GM19239 (cell line): Measurements from ENCODE around the gene SDC3.
"Not testable (repeated sequence)": the region's sequence is repeated elsewhere in the genome, so short reads cannot be mapped to it uniquely, and the experiment has no call there.

Source experiments
- DNase-seq: peaks from one replicate; pipeline ENCODE4 v3.0.0; 2011; ENCODE audit warnings: low spot score; ENCODE audit not compliant: insufficient read length
- FAIRE-seq: peaks from 2 replicates; lab custom pipeline; 2011; peaks lifted over from hg19 to GRCh38; lab: Jason Lieb, UNC

SDC3 gene, protein sequence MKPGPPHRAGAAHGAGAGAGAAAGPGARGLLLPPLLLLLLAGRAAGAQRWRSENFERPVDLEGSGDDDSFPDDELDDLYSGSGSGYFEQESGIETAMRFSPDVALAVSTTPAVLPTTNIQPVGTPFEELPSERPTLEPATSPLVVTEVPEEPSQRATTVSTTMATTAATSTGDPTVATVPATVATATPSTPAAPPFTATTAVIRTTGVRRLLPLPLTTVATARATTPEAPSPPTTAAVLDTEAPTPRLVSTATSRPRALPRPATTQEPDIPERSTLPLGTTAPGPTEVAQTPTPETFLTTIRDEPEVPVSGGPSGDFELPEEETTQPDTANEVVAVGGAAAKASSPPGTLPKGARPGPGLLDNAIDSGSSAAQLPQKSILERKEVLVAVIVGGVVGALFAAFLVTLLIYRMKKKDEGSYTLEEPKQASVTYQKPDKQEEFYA

DNA sequence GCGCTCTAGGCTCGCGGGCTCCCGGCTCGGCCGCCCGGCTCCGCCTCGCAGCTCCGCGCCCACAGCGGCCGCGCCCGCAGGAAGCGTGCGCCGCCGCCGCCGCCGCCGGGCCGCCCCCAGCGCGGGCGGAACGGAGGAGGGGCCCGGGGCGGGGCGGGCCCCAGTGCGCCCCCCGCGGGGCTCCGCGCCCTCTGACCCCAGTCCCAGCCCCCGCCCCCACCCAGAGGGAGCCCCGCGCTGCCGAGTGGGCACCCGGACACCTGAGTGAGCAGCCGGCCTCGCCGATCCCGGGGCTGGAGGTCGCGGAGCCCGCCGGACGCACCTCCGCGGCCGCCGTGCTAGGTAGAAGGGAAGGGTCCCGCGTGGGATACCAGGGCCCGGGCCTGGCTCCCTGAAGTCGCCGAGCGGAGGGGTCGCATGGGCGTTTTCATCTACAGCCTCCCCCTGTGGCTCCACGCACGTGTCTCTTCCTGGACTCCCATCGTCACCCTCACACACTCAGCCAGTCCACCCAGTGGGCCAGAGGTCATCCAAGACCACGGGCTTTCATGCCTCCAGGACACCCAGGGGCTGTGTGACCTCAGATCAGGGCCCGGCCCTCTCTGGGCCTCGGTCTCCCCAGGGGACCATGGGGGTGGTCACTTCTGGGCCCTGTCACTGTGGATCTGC is at the start of gene SDC3:
SDC3 (minus strand) TSS at position 63 of the 669 bp plus-strand sequence. CDS start 172 bp downstream, outside the sequence.
- DNase-seq (peak; percentile 58), FAIRE-seq (no peak)

DNA sequence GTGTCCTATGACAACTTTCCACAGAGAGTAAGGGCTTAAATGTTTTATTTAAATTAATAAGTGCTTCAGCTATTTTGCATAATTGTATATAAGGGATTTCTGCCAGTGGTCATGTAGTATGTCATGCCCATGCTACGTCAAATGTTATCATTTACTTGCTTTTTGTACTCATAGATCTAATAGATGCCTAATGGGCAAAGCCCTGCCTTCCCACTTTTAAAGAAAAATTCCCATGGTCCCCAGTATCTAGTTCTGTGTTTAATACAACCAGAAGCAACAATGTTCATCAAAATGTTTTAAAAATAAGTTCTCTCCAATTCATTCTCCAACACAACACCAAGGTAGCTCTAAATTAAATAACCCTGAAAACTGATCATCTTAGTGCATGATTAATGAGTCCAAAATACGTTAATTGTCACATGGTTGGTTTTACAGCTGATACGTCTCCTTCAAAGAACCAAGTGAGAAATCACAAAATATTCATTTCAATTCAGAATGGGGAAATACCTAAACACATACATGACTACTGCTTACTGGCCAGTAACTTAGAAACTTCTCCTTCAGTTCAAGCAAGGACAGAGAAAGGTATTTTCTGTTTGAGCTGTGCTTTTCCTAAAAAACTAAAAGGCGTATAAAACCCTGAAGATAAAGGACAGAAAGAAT is 49.1 kb upstream of the SDC3 start:
- FAIRE-seq = peak; percentile 59
- no peak for DNase-seq

DNA sequence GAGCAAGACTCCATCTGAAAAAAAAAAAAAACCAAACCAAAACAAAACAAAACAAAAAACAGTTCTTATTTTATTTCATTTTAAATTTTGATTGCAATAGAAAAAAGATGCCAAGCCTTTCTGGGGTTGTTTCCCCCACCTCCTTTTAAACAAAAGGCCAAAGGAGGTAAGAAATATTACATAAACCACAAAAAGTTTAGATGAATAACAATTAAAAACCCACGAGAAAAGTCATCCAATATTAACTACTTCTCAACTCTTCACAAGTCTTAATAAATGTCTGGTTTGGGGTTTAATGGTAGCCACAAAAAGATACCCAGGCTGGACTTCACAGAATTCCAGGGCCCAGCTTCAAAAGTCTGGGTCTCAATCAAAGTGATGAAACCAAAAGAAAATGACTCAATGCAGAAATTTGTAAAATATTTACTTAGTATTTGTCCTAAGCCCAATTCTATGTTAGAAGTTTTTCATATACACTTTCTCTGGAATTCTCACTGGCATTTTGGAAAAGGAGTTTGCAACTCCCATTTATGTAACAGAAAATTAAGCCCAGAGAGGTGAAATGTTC is 47.0 kb upstream of the SDC3 start:
- DNase-seq (no peak), FAIRE-seq (no peak)

DNA sequence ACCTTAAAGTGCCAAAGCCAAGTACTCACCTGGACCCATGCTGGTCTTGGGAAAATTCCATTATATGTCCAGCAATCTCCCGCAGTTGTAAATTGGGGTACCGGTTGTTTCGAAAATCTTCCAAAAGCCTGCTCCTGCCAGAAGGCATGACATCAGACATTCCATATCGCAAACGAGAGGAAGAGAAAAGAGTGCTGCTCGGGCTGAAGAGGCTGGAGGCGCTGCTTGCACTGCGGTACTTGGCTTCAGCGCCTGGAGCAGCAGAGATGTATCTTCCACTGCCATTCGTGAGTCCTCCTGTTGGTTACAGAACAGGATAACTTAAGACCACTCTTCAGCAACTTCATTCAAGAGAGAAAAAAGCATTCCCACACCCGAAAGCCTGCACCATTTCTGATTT is 45.1 kb upstream of the SDC3 start:
- FAIRE-seq (no peak), DNase-seq (no peak)

DNA sequence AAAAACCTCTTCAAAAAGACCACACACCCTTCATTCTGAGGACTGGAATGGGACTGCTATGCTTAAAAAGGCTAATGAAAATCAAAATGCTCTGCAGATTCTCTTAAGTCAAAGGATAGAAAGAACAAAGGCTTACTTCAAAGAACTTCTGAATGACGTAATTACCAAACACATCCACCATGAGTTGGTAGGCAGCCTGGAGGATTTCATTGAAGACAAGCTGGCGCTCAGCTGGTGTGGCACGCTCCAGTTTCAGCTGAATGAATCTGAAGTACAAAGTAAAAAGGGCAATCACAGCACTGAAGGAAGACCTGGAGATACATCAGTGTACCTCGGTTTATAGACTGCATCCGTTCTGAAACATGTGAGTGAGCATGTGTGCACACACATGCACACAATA is 43.5 kb upstream of the SDC3 start:
- DNase-seq (no peak), FAIRE-seq (no peak)

DNA sequence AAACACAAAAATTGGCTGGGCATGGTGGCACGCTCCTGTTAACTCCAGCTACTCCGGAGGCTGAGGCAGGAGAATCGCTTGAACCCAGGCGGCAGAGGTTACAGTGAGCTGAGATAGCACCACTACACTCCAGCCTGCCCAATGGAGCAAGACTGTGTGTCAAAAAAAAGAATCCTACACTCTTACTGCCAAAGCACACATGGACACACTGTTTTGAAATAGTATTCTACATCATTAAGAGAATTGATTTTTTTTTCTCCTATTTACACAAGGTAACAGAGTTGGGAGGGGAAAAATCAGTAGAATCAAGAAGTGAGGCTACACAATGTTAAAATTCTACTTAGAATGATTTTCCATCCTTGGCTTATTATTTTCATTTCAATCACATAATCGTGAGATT is 42.1 kb upstream of the SDC3 start:
- DNase-seq (no peak), FAIRE-seq (no peak)

DNA sequence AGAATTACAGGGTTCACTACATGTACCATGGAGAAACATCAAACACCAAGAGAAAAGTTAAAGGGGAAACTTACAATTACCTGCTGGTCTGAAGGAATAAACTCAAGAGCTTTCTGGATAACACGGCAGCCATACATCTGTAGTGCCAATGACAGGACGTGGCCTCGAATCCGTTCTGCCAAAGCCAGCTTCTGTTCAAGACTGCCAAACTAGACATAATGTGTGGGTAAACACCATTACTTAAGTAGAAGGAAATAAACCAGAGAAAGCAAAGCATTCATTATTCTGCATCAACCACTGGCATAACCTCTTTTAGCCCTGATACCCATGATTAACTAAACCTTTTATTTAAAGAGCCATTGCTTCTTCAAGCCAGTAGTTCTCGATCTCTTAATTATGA is 41.5 kb upstream of the SDC3 start:
- FAIRE-seq (no peak), DNase-seq (no peak)

DNA sequence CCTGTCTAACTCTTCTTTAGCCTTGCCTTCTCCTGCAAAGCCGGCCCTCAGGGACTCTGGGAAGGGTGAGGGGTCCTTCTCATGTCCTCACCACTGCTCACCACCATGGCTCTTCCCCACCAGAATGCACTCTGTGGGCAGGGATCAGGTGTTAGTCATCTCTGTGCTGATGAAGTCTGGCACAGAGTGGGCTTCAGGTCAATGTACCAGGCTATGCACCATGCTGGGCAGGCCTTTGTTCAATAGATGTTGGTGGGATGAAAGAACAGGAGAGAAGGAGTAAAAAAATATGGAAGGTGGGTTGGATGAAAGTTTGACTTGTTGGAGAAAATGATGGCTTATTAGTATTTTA is 40.9 kb upstream of the SDC3 start:
- not testable (repeated sequence) for DNase-seq, FAIRE-seq

DNA sequence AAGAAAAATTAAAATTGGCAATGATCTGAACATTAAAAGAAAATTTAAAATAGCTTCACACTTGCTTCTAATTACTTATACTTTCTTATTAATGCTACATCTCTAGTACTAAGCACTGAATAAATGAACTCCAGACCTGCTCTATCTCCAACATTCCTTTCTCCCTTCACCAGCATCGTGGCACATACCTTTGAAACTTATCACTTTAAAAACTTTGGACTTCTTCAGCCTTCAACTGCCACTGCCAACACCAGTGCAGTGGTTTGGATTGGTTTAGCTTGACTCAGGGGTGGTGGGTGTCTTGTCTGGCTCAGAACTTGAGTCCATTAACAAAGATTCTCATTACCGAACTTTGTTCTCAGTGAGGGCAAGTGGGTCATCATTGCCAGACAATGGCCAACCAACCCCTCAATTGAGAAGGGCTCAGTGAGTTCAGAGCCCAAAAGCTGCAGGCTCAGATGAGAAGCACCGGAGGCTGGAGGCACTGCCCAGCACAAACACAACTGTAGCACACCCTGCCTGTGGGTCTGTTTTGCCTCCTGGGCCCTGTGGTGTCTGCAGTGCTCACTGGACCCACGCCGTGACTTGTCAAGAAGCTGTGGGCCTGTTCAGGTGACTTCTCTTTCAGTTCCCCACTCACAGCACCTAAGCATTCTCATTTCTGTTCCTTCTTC is 40.4 kb upstream of the SDC3 start:
- not testable (repeated sequence) for FAIRE-seq, DNase-seq

DNA sequence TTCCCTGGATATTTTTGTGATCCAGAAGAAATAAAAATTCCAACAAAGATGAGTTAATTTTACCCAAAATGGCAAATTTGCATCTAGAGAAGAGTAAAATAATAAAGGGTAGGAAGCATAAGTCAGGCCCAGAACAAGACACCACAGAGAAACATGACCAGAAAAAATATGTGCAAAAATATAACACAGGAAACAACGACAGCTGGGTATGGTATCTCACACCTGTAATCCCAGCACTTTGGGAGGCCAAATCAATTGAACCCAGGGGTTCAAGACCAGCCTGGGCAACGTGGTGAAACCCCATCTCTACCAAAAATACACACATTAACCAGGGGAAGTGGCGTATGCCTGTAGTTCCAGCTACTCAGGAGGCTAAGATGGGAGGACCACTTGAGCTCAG is 39.7 kb upstream of the SDC3 start:
- no peak for DNase-seq
- FAIRE-seq = no peak

DNA sequence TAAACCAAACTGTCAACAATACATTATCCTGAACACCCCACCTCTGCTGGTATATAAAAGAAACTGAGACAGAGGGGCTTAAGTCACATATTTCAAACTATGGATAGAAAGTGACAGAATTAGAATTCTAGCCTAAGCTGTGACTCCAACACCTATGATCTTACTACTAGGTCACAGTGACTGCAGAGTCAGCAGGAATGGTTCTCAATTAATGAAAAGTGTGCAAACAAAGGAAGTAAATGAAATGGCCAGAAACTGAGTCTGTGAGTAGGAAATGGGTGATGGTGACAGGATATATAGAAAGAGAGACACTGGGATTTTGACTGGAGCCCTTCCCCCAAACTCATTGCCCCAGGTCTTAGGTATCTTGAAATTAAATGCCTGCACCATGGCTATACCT is 38.7 kb upstream of the SDC3 start:
- FAIRE-seq (no peak), DNase-seq (no peak)

DNA sequence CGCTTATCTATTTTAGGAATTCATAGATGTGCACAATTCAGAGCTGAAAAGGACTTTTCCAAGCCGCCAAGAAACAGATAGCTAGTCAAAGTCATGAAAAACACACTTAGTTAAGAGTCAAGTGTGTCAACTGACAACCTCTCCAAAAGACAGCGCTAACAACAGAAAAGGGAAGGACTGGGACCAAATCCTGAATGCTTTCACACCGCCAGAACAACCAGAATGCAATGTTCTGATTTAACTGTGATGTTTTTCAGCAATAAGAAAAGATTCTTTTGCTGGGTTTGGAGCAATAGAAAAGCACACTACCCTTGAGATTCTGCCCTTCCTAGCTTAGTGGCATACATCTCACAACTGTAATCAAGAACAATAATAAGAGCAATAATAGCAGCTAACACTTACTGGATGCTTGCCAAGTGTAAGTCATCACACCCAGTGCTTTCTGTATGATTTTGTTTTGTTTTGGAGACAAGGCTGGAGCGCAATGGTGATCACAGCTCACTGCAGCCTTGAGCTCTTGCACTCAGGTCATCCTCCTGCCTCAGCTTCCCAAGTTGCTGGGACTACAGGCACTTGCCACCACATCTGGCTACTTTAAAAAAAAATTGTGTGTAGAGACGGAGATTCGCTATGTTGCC is 33.9 kb upstream of the SDC3 start:
- DNase-seq (no peak), FAIRE-seq (no peak)

DNA sequence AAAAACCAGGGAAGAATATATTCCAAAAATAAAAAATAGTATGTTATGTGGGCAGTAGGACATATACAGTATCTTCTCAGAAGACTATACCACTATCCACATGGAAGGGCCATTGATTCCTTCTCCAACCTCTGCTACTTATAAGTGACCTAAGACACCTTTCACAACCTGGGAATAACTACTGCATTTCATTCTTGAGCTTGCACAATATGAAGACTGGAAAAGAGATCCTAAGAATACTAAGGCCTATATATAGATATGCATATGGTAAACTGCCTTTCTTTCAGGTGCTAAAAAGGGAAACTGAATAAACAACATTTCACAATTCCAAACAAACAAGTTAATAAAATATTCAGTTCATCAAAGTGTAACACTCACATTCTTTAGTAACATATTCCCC is 32.0 kb upstream of the SDC3 start:
- no peak for DNase-seq
- FAIRE-seq = no peak

DNA sequence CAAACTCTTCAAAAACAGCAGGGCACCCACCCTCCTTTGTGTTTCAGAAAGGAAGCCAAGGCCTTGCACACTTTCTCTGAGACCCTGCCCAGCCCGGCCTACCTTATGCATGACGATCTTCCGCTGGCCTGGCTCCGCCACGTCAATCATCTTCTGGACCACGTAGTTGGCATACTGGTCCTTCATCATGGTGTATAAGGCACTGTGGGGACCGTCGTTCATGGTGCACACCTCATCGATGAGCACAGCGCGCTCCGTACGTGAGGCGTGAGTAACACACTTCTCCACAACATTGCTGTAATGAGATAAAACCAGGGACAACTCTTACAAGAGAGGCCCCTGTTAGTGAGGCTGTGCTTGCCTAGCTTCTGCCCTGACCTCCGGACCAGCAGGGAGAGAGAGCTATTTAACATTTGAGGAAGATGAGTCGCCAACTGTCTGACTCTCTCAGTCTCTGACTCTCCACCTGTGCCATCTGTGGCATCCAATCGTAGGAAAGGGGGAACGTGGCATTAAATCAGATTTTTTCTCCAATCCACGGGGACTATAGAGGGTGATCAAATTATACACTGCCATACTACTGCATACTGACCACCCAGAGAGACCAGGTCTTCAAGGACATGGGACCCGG is 28.1 kb upstream of the SDC3 start:
- FAIRE-seq = no peak
- DNase-seq = no peak

DNA sequence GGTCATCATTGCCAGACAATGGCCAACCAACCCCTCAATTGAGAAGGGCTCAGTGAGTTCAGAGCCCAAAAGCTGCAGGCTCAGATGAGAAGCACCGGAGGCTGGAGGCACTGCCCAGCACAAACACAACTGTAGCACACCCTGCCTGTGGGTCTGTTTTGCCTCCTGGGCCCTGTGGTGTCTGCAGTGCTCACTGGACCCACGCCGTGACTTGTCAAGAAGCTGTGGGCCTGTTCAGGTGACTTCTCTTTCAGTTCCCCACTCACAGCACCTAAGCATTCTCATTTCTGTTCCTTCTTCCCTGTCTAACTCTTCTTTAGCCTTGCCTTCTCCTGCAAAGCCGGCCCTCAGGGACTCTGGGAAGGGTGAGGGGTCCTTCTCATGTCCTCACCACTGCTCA is 27.2 kb upstream of the SDC3 start:
- DNase-seq = not testable (repeated sequence)
- peak; percentile 77 for FAIRE-seq

DNA sequence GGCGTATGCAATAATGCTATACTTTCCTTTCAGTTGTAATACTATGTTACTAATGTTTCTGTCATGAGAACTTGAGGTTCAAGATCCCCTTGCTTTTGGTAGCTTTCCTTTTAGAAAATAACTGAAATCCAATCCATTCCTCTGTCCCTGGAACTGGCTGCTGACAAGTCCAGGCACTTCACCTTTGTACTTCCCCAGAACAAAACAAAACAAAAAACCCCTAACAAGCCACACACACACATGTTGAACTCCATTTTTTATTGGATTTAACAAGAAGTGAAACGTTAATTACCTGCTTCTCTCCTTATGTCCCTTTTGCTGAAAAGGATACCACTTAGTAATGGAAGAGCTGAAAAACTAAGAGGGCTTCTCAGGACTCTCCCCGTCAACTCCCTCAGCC is 26.1 kb upstream of the SDC3 start:
- DNase-seq = no peak
- FAIRE-seq = no peak

DNA sequence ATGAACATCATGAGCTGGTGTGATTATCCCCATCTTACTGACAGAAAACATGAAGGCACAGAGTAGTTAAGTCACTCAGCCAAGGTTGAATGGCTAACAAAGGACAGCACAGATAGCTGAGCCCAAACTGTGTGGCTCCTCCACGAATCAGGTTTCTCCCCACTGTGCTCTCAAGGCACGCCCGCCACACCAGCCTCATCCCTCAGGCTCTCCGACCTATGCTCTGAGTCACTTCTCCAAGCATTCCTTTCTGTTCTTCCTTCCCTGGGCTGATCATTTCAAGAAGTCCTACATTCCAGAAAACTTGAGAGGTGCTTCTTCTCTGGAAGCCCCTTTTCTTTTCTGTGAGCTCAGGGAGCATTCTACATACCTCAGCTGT is 25.3 kb upstream of the SDC3 start:
- FAIRE-seq = no peak
- no peak for DNase-seq

DNA sequence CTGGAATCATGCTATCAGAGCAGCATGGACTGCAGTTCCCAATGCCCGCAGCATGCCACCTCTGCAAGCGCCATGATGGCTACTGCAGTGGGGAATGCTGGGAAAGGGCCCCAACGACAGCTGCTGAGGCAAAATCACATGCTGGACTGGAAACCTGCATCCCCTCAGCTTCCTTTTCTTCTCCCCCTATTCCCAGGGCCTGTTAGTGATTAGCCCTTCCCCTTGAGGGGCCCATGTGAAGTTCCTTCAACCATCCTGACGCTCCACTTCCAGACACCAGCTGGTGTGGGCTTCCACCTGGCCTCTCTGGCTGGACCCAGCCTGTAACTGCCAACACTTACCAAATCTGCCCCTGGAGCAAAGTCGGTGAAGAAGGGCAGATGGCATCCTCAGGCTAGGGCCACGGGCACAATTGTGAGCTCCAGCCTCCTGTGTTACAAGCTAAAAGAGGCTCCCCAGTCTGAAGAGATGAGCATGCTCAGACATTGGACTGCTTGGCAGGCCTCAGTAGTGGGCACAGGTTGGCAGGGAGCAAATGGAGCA is 22.1 kb upstream of the SDC3 start:
- DNase-seq (no peak), FAIRE-seq (no peak)

DNA sequence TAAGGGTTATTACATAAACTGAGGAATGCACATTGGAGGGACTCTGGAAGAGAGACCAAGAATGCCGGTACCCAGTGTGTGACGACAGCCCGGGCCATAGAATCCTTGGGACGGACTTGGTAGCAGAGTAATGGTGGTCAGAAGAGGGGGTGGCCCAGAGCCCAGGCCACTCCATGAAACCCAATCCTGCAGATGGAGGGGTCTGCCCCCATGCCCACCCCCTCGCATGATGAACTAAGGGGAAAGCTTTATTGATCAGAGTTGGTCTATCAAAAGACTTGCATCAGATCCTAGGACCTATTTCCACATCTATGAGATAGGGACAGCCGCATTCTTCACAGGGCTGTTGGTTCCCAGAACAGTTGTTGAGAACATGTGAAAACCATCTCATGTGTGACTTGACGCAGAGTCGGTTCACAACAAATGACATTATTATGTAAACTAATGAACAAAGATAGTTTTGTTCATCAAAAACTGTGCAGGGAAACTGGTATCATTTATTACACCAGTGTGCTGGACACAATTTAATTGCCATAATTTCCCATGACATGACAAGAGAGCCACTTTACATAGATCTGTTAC is 21.5 kb upstream of the SDC3 start:
- FAIRE-seq (no peak), DNase-seq (no peak)
